HG02571 (cell line): ENCODE data around the gene PCYT2.
A peak's percentile ranks its signal among the peaks of the same experiment; 100 is the strongest.
"Not testable (repeated sequence)": the region's sequence is repeated elsewhere in the genome, so short reads cannot be mapped to it uniquely, and the experiment has no call there.

ENCODE experiments used
- ATAC-seq: cut with Tn5 transposase; IDR thresholded peaks from one replicate; pipeline ENCODE4 v1.9.1; 2021; ENCODE audit warnings: mild to moderate bottlenecking, moderate library complexity; ENCODE audit not compliant: unreplicated experiment

Gene PCYT2

DNA sequence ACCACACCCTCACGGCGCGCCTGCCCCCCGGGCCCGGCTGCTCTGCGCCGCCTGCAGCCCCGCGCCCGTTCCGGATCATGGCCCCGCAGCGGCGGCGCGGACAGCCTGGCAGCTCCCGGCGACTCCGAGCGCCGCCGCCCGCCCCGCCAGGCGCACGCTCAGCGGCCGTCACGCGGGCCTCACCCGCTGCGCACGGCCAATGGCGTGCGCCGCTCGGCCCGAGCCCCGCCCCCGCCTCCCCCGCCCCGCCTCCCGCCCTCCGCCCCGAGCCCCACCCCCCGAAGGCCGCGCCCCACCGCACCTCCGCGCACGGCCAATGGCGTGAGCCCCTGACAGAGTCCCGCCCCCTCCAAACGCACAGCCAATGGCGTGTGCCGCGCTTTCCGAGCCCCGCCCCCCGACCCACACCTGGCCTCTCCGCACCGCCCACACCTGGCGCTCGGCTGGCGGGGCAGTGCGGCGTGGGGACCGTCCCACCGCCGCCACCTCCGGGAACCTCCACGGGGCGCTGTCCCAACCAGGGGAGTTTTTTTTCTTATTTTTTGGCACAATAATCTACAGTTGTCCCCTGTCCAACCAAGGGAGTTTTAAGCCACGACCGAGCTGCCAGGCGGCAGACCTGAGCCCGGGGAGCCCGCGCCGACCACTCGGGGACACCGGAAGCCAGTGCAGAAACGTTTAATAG lies at the start of gene PCYT2:
Gene PCYT2, minus strand, starts transcription at position 123 of the 685 bp plus-strand sequence. Its CDS starts 44 bp downstream, at position 79.
- ATAC-seq = peak; percentile 62

DNA sequence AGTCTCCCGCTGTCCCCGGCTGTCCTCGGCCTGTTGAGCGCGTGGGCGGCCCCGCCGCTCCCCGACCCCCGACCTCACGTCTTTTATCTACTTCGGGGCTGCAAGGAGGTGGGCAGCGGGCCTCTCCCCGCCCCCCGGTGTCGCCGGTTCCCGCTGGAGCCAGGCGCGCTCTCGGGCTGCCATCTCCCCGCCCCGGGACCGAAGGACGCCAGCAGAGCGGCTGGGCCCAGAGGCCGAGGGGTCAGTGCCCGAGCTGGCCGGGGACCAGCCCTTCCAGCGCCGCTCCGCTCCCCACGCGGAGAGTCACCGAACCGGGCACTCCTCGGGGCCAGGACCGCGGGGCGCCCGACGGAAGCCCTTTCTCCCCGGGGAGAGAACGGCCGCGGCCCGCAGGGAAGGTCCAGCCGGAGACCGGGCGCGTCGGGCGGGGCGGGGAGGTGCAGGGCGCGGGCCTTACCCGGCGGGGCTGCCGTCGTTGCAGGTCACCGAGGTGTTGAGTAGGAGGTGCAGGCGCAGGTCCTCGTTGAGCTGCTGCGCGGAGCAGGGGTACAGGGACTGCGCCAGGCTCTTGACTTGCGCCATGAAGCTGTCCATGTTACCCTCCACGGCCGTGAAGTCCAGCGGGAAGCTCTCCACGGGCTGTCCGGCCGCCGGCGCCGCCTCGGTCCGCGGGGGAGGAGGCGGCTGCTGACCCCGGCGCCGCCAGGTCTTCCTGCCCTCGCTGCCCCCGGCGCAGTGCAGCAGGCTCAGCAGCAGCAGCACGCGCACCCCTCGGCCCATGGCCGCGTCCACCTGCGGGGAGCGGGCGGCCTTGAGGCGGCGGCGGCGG lies 49.1 kb upstream of the PCYT2 start:
- no peak for ATAC-seq

DNA sequence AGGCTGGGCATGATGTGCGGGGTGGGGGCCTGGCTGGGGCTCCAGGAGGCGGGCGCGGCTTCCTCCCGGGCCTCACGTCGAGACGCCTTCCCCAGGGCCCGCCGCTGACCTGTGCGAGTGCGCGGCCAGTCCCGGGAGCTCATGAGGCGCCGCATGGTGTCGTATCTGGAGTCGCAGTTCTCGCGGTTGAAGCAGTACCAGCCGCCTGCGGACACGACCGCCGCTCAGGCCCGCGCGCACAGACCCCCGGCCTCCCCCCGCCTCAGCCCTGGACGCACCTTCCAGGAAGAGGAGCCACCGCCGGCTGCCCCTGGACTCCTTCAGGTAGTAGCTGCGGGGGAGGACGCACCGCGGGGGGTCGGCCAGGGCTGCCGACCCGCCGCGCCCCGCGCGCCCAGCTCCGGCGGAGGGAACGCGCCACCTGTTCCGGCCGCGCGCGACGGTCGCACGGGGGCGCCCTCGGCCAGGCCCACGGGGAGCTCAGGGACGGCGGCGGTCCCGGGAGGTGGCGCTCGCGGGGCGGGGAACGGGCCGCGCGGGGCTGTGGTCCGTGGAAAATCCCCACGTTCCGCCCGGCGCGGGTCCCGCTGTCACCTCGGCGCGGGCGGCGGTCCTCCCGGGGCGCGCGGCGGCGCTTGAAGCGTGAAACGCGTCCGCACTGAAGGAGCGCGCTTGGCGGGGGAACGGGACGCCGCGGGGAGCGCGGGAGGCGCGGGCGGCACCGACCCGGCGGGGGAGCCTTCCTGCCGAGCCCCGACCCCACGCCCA lies 48.3 kb upstream of the PCYT2 start:
- no peak for ATAC-seq

DNA sequence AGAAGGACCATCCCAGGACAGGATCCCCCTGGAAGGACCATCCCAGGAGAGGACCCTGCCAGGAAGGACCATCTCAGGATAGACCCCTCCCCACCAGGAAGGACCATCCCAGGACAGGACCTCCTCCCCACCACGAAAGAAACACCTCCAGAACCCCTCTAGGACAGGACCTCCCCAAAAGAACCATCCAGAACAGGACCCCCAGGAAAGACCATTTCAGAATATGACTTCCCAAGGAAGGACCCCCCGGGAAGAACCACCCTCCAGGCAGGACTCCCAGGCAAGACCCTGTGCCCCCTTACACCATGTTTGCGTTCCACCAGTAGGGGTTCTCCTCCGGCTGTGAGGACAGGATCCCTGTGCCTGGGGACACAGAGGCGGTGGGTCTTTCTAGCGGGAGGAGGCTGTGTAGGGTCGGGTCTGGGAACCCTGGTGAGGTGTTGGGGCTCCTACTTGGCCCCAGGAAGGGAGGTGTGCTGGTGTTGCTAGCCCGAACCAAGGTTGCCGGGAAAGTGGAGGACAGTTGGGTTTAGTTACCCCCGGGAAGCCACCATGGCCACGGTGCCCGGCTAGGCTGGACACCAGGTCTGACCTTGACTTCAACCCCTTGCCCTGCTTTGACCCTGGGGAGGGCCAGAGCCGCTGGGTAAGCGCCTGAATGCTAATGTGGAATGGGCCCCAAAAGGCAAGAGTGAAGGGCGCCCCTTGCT lies 47.6 kb upstream of the PCYT2 start:
- ATAC-seq = no peak

DNA sequence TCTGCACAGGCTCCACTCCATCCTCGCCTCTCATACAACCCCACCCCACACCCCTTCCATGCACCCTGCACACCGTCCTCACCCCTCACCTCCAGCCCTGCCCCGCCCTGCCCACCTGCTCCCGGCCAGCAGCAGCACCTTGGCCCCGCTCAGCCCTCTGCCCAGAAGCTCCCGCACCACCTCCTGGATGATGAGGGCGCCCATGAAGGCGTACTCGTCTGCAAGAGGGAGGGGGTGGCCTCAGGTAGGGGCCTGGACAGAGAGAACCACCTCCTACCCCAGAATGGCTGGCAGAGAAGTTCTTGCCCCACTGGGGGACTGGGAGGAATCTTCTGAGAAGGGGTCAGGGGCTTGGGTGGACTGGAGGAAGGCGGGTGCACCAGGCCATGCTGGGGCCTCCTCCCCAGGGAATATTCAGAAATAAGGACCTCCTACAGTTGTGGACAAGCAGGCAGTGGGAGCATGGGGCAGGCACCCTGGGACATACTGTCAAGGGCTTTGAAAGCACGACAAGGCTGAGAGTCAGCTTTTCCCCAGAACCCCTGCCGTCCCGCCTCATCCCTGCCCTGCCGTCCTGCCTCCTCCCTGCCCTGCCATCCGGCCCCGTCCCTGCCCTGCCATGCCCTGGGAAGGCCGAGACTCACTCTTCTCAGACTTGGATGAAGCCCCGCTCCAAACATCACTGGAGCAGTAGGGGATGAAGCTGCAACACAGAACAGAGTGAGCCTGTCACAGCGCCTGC lies 46.7 kb upstream of the PCYT2 start:
- ATAC-seq = no peak

DNA sequence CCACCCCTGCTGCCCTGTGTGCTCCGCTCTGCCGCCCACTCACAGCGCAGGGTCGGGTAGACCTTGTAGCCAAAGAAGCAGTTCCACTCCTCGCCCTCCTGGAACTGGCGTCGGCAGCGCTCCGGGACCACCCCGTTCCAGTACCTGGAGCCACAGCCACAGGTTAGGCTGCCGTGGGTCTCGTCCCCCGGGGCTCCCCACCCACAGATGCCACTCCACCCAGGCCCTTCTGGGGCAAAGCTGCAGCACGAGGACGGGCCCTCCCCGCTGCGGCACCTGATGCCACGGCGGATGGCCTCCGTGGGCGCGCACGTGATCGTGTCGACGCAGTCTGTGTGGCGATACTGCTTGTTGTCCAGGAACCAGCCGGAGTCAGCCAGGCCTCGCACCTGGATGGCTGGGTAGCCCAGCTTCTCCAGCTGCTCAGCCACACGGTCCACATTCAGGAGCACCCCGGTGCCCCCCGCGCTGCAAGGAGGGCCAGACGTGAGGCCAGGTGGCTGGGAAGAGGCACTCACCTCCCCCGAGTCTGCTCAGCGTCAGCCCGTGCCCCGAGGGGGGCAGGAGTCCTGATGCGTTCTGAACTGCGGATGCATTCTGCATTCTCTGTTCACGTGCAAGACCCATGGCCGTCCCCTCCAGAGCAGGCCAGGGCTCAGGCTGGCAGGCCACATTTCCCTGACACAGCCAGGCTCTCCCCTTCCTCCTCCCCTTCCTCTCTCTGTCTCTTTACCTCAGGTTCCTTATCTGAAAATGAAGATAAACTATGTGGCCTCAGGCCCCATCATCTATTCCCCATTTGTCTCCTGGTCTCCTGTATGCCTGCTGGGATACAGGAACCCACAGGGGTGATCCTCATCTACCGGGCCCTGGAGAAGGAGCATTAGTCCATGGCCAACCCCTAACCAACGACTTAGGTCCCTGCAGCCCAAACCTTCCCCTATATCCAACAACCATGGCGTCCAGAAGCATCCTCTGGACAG lies 45.7 kb upstream of the PCYT2 start:
- ATAC-seq = no peak

DNA sequence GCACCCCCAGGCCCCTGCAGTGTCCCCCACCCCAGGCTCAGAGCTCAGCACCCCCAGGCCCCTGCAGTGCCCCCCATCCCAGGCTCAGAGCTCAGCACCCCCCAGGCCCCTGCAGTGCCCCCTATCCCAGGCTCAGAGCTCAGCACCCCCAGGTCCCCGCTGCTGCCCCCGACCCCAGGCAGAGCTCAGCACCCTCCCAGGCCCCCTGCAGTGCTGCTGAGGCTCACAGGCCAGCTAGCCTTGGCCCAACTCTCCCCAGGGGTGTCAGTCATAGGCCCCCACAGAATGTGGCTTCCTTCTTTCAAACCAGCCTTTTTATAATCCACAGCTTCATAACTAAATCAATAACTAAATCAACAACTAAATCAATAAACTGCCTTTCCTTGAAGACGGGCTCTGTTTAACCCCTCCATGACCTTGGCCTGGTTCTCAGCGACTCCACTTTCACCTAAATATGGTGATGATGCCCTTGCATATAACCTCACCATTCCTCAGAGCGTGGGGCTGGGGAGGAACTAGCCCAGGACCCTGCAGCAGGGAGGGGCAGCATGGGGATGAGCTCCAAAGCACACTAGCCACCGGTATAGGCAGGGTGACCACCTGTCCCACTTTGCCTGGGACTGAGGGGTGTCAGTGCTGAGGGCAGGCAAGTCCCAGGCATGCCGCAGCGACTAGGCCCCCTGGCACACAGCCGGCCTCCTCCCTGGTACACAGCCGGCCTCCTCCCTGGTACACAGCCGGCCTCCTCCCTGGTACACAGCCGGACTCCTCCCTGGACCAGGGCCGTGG lies 44.8 kb upstream of the PCYT2 start:
- no peak for ATAC-seq

DNA sequence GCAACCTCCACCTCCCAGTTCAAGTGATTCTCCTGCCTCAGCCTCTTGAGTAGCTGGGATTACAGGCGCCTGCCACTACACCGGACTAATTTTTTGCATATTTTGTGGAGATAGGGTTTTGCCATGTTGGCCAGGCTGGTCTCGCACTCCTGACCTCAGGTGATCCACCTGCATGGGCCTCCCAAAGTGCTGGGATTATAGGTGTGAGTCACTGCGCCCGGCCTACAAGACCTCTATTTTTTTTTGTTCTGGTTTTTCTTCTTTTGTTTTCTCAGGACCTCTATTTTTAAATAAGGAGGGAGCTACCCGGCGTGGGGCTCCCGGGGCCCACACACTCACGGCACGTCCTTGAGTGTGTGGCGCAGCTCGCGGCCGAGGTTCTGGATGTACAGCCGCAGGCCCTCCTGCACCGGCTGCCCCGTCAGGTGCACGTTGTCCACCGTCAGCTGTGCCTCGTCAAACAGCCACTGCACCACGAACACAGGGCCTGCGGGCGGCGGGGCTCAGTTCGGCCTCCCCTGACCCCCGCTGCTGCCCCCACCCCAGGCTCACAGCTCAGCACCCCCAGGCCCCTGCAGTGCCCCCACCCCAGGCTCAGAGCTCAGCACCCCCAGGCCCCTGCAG lies 44.0 kb upstream of the PCYT2 start:
- ATAC-seq = no peak

DNA sequence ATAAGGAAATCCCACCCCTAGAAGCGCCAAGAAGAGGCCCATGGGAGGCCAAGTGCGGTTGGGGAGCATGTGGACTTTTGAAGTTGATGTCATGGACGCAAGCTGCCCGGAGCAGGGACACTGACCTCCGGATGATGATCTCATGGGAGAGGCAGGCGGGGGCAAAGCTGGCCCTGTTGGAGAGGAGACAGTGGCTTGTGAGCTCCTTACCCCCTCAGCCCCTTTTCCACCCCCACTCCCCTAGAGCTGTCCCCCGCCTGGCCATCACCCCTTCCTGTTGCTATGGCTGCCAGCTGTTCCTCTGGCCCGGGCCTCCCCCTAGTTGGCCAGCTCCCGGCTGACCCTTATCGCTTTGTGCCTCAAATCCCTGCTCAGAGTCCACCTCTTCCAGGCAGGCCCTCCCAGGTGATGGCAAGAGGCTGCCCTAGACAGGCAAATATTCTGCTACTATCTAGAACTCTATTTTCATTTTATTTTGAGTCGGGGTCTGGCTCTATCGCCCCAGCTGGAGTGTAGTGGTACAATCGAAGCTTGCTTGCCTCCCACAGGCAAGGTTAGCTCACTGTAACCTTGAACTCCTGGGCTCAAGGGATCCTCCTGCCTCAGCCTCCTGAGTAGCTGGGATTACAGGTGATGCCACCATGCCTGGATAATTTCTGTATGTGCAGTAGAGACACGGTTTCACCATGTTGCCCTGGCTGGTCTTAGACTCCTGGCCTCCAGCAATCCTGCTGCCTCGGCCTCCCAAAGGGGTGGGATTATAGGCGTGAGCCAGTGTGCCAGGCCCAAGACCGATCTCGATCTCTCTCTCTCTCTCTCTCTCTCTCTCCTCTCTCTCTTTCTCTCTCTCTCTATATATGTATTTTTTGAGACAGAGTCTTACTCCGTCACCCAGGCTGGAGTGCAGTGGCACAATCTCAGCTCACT lies 43.2 kb upstream of the PCYT2 start:
- no peak for ATAC-seq

DNA sequence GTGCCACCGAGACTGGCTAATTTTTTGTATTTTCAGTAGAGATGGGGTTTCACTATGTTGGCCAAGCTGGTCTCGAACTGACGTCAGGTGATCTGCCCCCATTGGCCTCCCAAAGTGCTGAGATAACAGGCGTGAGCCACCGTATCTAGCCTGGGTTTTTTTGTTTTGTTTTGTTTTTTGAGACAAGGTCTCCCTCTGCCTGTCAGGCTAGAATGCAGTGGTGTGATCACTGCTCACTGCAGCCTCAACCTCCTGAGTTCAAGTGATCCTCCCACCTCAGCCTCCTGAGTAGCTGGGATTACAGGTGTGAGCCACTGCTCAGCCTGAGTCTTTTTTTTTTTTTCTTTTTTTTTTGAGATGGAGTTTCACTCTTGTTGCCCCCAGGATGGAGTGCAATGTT lies 42.2 kb upstream of the PCYT2 start:
- ATAC-seq = not testable (repeated sequence)

DNA sequence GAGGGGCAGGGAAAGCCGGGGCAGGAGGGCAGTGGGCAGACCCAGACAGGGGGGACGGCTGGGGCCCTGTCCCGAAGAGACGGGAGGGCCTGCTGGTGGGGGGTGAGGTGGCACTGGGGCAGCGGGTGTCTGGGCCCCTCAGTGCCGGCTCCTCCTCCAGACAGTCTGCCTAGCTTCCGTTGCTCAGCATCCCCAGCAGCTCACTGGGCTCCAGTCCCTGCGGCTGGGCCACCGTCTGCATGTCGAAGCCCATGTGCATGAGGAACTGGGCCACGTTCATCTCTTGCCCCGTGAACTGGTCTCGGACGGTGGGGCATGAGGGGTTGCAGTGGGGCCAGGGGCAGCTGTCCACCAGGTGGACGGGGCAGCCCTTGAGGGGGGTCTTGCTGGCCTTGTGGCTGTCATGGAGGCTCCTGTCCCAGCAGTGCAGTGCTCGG lies 41.6 kb upstream of the PCYT2 start:
- no peak for ATAC-seq

DNA sequence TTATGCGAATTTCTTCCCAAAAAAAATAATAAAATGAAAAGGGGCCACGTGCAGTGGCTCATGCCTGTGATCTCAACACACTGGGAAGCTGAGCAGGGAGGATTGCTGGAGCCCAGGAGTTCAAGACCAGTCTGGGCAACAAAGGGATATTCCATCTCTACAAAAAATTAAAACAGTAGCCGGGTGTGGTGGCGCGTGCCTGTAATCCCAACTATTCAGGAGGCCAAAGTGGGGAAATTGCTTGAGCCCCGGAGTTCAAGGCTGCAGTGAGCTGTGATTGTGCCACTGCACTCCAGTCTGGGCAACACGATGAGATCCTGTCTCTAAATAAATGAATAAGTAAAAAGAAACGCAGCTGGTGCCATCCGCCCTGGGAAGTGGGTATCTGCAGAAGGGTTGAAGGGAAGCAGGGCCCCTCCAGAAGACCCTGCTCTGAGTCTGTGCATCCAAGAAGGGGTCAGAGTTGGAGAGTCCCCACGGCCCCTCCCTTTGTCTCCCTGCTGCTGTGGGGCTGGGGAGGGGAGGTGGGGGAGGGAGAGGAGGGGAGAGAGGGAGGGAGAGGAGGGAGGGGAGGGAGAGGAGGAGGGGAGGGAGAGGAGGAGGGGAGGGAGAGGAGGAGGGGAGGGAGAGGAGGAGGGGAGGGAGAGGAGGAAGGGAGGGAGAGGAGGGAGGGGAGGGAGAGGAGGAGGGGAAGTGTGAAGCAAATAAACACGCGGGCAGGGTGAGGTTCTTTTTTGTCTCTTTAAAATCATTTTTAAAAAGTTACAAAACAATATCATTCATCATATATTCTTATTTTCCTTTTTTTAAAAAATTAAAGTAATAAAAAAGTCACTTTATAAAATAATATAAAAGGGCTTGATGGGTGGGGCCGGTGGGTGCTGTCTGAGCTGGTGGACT lies 40.8 kb upstream of the PCYT2 start:
- ATAC-seq = no peak

DNA sequence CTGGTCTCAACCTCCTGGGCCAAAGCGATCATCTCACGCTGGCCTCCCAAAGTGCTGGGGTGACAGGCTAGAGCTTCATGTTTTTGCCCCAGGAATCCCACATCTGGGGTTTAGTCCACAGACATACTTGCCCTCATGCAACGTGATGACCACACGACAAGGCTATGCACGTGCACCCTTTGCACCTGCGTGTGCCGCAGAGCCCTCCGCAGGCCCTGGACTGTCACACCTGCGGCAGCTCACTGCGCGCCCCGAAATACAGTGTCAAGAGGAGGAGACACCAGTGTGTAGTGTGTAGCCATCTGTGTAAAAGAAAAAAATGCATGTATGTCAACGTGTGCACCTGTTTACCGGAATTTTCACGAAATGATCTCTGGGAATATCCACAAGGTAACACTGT lies 39.3 kb upstream of the PCYT2 start:
- no peak for ATAC-seq

DNA sequence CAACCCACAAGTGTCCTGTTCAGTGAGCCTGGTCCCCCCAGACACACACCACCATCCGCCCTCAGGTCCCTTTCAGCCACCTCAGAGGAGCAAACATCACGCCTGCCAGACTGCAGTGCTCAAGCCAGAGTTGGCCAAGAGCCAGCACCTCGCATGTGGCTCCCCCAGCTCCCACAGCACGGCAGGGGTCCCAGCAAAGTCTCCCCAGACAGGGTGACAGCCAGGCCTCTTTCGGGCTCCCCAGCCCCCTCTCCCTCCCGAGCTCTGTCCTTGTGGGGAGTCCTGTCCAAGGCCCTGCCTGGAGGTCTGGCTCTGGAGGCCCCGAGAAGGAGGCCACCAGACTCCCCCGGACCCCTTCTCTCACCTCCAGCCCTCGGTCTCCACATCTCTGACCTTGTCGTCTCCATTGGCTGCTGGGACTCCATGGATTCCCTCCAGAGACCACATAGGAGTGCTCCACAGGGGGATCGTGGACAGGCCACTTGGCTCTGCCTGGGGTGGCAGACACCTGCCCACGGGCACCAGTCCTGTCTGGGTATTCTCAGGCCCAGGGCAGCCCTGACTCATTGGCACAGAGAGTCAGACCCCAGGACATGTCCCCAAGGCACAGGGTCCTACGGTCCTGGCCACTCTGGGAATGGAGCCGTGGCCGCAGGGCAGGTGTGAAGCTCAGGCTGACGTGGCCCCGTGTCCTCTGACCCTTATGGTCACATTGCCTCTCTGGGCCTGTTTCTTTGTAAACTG lies 37.6 kb upstream of the PCYT2 start:
- no peak for ATAC-seq

DNA sequence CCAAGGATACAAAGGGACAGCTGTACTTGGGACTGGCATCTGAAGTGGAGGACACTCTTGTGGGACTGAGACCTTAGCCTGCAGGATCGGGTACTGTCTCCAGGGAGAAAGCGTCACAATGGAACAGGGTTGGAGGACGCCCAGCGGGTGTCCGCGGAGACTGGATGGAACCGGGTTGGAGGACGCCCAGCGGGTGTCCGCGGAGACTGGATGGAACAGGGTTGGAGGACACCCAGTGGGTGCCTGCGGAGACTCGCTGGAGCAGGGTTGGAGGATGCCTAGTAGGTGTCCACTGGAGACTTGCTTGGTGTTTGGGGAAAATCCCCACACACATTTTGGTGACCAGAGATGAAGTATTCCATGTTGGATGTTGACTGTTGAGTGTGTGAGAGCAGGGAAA lies 36.0 kb upstream of the PCYT2 start, which contains the start of gene MYADML2:
Gene MYADML2, minus strand, starts transcription at position 45 of the 400 bp plus-strand sequence. CDS start 5,492 bp downstream, outside the sequence.
- no peak for ATAC-seq
